Measurements from ENCODE around the gene MRPS12.

The MRPS12 gene

DNA sequence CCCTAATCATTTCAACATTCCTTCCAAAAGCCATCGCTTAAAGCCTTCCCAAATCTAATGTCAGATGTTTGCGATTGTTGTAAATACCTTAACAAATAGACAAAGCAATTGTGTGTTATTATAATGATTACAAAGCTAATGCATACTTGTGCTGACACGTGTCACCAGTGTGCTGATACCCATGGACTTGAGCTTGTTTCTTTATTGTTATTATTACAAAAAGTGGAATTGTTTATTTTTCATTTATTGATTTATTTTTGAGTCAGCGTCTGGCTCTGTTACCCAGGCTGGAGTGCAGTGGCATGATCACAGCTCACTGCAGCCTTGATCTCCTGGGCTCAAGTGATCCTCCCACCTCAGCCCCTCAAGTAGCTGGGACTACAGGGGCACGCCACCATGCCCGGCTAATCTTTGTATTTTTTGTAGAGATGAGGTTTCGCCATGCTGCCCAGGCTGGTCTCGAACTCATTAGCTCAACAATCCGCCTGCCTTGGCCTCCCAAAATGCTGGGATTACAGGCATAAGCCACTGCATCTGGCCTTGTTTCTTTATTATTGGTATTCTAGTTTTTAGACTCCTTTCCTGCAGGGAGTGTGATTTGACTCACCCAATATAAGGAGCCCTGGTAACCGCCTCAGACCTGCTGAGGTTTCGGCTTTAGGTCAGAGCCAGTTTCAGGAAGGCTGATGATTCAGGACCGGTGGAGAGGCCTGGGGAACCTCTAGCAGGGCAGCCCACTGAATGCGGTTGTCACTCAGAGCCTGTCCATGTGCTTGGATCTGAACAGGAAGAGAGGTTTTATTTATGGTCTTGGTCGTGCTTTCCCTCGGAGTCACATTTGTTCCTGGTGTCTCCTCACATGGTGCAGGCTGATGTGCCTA, 46.9 kb downstream of the MRPS12 start:
- DNase-seq, result no peak

DNA sequence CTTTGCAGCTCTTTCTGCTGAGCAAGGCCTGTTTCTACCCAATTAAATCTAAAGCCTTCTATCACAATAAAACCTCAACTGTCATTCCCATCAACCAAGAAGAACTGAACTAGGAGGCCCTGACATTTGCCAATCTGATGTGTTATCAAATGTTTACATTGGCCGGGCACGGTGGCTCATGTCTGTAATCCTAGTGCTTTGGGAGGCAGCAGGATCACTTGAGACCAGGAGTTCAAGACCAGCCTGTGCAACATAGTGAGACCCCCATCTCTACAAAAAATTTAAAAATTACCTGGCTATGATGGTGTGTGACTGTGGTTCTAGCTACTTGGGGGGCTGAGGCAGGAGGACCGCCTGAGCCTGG, 47.6 kb downstream of the MRPS12 start:
- DNase-seq, result no peak

DNA sequence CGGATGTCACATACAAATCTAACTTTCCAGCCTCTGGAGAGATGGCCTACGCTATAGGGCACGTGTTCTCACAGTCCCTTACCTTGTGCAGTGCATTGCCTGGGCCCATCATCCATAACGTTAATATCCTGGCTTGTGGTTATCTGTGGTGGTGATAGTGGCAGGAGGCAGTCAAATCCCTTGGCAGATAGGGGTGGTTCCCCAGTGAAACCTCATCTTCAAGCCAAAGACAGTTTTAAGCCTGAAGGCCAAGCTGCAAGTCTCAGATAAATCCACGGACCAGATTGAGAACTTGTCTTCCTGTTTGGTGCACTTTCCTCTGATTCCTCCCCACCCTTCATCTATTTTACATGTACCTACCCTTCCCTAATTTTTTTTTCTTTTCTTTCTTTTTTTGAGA, 49.1 kb downstream of the MRPS12 start:
- DNase-seq, result no peak

DNA sequence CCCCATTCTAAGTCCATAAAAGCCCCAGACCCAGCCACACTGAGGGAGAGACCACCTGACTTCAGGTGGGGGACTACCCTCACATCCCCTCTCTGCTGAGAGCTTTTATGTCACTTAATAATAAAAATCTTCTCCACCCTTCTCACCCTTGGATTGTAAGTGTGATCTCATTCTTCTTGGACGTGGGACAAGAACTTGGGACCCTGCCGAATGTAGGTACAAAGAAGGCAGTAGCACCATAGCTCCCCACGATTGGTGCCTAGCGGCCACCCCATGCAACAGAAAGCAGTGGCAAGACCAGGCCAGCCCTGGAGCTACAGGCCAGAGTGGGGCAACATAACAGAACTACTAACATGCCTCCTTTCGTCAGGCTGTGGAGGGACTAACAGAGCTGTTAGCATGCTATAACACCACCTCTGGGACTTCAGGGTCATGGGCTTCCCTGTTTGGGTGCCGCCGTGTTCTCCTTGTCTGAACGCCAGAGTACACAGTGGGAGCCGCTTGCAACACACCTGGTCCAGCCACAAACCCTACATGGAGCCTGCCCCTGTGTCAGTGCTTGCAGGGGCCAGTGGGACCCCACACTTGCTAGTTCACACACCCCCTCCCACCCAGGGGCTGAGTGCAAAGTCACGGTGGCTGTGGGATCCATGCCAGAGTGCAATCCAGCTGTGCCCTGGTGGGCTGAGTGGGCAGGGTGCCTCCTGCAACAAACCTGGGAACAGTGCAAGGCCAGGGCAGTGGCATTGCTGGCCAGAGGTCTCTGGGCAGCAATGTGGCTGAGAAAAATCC, 50.0 kb downstream of the MRPS12 start:
- no peak for DNase-seq
